Prostate gland (tissue), 2 donors: ENCODE results near the gene LSM4. TPM values are rescaled to one million over a fixed set of nuclear protein-coding genes. Genes with fewer than 3 reads are reported as not detected.
"Not testable (repeated sequence)": the region's sequence is repeated elsewhere in the genome, so short reads cannot be mapped to it uniquely, and the experiment has no call there.

Source experiments
- DNase-seq: peaks from one replicate; pipeline ENCODE4 v3.0.0-alpha.2; 2019; ENCODE audit warnings: low spot score
- H3K27ac ChIP-seq, 2 donors: fragments of 200-600 bp; sonication (generic); 2 replicates each; pipeline ENCODE4 v1.5.1; 2017 to 2019
- H3K27me3 ChIP-seq: fragments of 200-600 bp; sonication (generic); replicated peaks from 2 replicates; pipeline ENCODE4 v1.5.1; 2019; ENCODE audit not compliant: insufficient read depth
- H3K36me3 ChIP-seq, 2 donors: fragments of 200-600 bp; sonication (generic); 1 replicate in 1 of 2; 2 replicates in 1 of 2; pipeline versions ENCODE4 v1.5.1 to v1.8.1; 2017 to 2019
- H3K4me1 ChIP-seq: fragments of 200-600 bp; sonication (generic); replicated peaks from 2 replicates; pipeline ENCODE4 v1.5.1; 2019
- H3K4me3 ChIP-seq, 2 donors: fragments of 200-600 bp; sonication (generic); 2 replicates each; pipeline ENCODE4 v1.5.1; 2017 to 2019
- H3K9me3 ChIP-seq: fragments of 200-600 bp; sonication (generic); 2 replicates; pipeline ENCODE4 v1.5.1; 2017
- POLR2A ChIP-seq: fragments of 450-650 bp; IDR thresholded peaks from one replicate; pipeline ENCODE4 v1.6.1; 2016; ENCODE audit warnings: antibody characterized with exemption, mild to moderate bottlenecking
- POLR2AphosphoS5 ChIP-seq: sonication (generic); formaldehyde crosslinking; IDR thresholded peaks from one replicate; pipeline ENCODE4 v1.6.1; 2017; ENCODE audit warnings: antibody characterized with exemption
- WGBS: methylation state at CpG from one replicate; pipeline ENCODE4 v1.1.5; 2018; 5-methylcytosine and 5-hydroxymethylcytosine counted together
- intact Hi-C: fragments of 100-400 bp; cut with DNase I; formaldehyde crosslinking; loops from one replicate; pipeline ENCODE4 v1.14.2; 2022
- total RNA-seq, 2 donors: library from RNA; depleted of rRNA; stranded (reverse); fragments of >200 nt; gene quantifications; one replicate each; pipeline ENCODE4 v1.1.0, GENCODE V29; 2016
- TF ChIP-seq, protein P1 (sequence below), 4 experiments: fragments of 200-600 bp in 2 of 4; fragments of 450-650 bp in 2 of 4; sonication (generic) in 2 of 4; IDR thresholded peaks; 1 replicate in 3 of 4; 2 replicates in 1 of 4; pipeline ENCODE4 v1.5.1; 2016 to 2019; ENCODE audit warnings: antibody characterized with exemption in 4 of 4, mild to moderate bottlenecking in 2 of 4, moderate library complexity in 2 of 4

The LSM4 gene
- total RNA-seq, 2 donors from 2014 or later = 157 to 215 TPM

DNA sequence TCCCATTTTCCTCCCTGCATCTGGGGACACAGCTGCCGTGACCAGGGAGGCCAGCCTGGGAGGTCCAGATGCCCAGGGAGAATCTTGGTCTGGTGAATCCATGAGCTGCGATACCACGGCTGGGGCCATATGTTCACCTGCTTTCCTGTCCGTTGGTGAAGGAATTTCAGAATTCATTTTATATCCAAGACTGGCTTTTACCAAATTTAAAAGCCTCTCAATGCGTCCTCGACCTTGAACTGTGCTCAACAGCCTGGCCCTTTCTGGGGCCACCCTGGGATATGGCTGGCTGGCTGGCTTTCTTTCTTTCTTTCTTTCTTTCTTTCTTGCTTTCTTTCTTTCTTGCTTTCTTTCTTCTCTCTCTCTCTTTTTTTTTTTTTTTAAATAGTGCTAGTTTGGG is 40.9 kb upstream of the LSM4 start:
- Histone ChIP-seq H3K27ac (peak overlapping the region; percentile 89 to 91), H3K36me3 (no peaks in the 10 kb centered on the region), H3K4me1 (no peaks in the 10 kb centered on the region), H3K9me3 (no peaks in the 10 kb centered on the region), H3K4me3 (no peak overlapping the region), H3K27me3 (no peaks in the 10 kb centered on the region)
- no peak for DNase-seq
- intact Hi-C loops = no loop called here
- WGBS = 63% methylated on average over 6 of the region's 6 CpGs
- no peak for TF ChIP-seq POLR2AphosphoS5

DNA sequence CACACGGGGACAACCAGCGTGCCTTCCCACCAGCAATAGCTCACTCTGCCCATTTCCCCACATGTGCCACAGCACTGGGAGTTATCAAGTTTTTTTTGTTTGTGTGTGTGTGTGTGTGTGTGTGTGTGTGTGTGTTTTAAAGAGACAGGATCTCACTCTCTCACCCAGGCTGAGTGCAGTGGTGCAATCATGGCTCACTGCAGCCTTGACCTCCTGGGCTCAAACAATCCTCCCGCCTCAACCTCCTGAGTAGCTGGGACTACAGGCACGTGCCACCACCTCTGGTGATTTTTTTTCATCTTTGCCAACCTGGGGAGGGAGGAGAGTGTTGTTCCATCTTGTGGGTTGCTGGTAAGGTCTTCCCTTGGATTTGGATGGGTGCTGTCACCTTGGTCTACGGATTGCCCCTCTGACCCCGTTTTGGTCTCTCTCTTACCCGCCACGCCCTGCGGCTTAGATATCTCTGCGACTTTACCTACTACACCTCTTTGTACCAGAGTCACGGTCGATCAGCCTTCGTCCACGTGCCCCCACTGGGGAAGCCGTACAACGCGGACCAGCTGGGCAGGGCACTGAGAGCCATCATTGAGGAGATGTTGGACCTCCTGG is 40.2 kb upstream of the LSM4 start:
- H3K36me3 ChIP-seq = no peaks in the 10 kb centered on the region
- H3K9me3 ChIP-seq = no peaks in the 10 kb centered on the region
- intact Hi-C loops = no loop called here
- TF ChIP-seq POLR2A (no peak), POLR2AphosphoS5 (no peak)
- TF ChIP-seq, protein P1, sequence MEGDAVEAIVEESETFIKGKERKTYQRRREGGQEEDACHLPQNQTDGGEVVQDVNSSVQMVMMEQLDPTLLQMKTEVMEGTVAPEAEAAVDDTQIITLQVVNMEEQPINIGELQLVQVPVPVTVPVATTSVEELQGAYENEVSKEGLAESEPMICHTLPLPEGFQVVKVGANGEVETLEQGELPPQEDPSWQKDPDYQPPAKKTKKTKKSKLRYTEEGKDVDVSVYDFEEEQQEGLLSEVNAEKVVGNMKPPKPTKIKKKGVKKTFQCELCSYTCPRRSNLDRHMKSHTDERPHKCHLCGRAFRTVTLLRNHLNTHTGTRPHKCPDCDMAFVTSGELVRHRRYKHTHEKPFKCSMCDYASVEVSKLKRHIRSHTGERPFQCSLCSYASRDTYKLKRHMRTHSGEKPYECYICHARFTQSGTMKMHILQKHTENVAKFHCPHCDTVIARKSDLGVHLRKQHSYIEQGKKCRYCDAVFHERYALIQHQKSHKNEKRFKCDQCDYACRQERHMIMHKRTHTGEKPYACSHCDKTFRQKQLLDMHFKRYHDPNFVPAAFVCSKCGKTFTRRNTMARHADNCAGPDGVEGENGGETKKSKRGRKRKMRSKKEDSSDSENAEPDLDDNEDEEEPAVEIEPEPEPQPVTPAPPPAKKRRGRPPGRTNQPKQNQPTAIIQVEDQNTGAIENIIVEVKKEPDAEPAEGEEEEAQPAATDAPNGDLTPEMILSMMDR (IDR thresholded peaks at IDR 0.05) = no peak
- no peaks in the 10 kb centered on the region for H3K27me3 ChIP-seq
- DNase-seq = no peak
- 90% methylated on average over 17 of the region's 17 CpGs for WGBS
- H3K27ac ChIP-seq = peak overlapping the region; percentile 89 to 91
- H3K4me3 ChIP-seq = no peak overlapping the region
- no peaks in the 10 kb centered on the region for H3K4me1 ChIP-seq

DNA sequence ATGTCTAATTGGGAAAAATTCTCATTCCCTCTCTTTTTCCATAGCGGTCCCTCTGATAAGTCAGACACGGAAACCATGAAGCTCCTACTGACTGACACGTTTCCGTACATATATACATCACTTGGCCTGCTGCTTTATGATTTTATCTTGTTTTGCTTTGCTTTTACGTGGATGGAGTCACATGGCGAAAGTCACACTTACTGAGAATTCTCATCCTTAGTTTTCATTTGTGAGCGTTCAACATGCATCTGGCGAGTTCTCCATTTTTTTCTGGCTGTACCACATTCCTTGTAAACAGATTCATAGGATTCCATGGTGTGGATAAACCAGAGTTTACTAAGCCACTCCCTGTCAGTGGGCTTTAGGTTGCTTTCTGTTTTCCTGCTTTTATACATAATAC is 38.8 kb upstream of the LSM4 start:
- no peak overlapping the region for H3K27ac ChIP-seq
- no peaks in the 10 kb centered on the region for H3K27me3 ChIP-seq
- WGBS = 89% methylated on average over 8 of the region's 8 CpGs
- intact Hi-C loops = no loop called here
- DNase-seq = no peak
- no peak overlapping the region for H3K4me3 ChIP-seq
- TF ChIP-seq POLR2AphosphoS5 = no peak
- TF ChIP-seq POLR2A = no peak
- TF ChIP-seq, protein P1 (IDR thresholded peaks at IDR 0.05) = no peak
- H3K4me1 ChIP-seq = peaks cover 4% of the 10 kb centered on the region
- H3K36me3 ChIP-seq = no peaks in the 10 kb centered on the region
- H3K9me3 ChIP-seq = no peaks in the 10 kb centered on the region

GRCh38 chr19:18357041-18357440 is 34.2 kb upstream of the LSM4 start:
- DNase-seq = no peak
- no peaks in the 10 kb centered on the region for H3K36me3 ChIP-seq
- WGBS = 91% methylated on average over 3 of the region's 3 CpGs
- no peaks in the 10 kb centered on the region for H3K27me3 ChIP-seq
- H3K27ac ChIP-seq = no peak overlapping the region
- no peaks in the 10 kb centered on the region for H3K9me3 ChIP-seq
- intact Hi-C loops = loop anchor here (5.0 kb wide), 1 partner anchor 35 kb away; no protein-coding TSS in a partner anchor
- TF ChIP-seq POLR2A (no peak), POLR2AphosphoS5 (no peak)
- TF ChIP-seq, protein P1 (IDR thresholded peaks at IDR 0.05) = no peak
- peaks cover 8% of the 10 kb centered on the region for H3K4me1 ChIP-seq
- no peak overlapping the region for H3K4me3 ChIP-seq

- not testable (repeated sequence) for H3K9me3 ChIP-seq, DNase-seq, H3K27me3 ChIP-seq, H3K27ac ChIP-seq, H3K4me1 ChIP-seq, H3K4me3 ChIP-seq, H3K36me3 ChIP-seq
- WGBS = 88% methylated on average over 7 of the region's 7 CpGs
- intact Hi-C loops = loop anchor here (5.0 kb wide), 1 partner anchor 38 kb away; no protein-coding TSS in a partner anchor
Observed at GRCh38 chr19:18354743-18355142, 31.9 kb upstream of the LSM4 start.

DNA sequence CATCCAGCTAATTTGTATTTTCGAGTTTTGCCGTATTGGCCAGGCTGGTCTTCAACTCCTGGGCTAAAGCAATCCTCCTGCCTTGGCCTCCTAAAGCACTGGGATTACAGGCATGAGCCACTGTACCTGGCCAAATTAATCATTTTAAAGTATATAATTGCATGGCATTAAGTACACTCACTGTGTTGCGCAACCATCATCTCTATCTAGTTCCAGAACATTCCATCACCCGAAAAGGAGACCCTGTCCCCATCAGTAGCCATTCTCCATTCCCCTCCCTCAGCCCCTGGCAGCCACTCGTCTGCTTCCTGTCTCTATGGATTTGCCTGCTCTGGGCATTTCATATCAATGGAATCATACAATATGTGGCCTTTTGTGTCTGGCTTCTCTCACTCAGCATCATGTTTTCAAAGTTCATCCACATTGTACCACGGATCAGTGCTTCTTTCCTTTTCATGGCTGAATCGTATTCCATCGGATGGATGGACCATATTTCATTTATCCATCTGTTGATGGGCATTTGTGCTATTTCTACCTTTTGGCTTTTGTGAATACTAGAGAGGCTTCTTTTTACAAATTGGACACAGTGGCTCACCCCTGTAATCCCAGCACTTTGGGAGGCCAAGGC is 30.6 kb upstream of the LSM4 start:
- 92% methylated on average over 8 of the region's 8 CpGs for WGBS
- no peak for DNase-seq
- Histone ChIP-seq H3K4me3 (no peak overlapping the region), H3K27ac (no peak overlapping the region), H3K9me3 (no peaks in the 10 kb centered on the region), H3K27me3 (no peaks in the 10 kb centered on the region), H3K4me1 (peaks cover 8% of the 10 kb centered on the region), H3K36me3 (no peaks in the 10 kb centered on the region)
- TF ChIP-seq POLR2AphosphoS5 = no peak
- TF ChIP-seq POLR2A = no peak
- TF ChIP-seq, protein P1 (IDR thresholded peaks at IDR 0.05) = no peak
- intact Hi-C loops = no loop called here
